H1 (cell line): ENCODE results near the gene BCO1. TPM values are rescaled to one million over a fixed set of nuclear protein-coding genes. Genes with fewer than 3 reads are reported as not detected.

ENCODE experiments used
- CTCF ChIA-PET: fragments of 300-600 bp; sonication (Branson Sonifier 250); formaldehyde crosslinking; loops from one replicate; lab custom pipeline; 2021; ENCODE audit not compliant: partially characterized antibody; lab: Charles Lee
- POLR2A ChIA-PET: fragments of 300-600 bp; sonication (Branson Sonifier 250); formaldehyde crosslinking; loops from one replicate; lab custom pipeline; 2021; ENCODE audit warnings: inconsistent platforms; ENCODE audit not compliant: partially characterized antibody; lab: Charles Lee
- DNase-seq, 2 experiments: peaks; one replicate each; pipeline versions ENCODE4 v3.0.0 to v3.0.0-alpha.2; 2010 to 2022; ENCODE audit warnings: low spot score in 2 of 2, low read depth in 1 of 2, mixed read lengths in 1 of 2
- FAIRE-seq: peaks from 2 replicates; lab custom pipeline; 2011; peaks lifted over from hg19 to GRCh38; lab: Jason Lieb, UNC
- H2AFZ ChIP-seq: 2 replicates; pipeline ENCODE4 v1.8.1; 2012; ENCODE audit warnings: low read length, inconsistent platforms
- H2AK5ac ChIP-seq: 2 replicates; pipeline ENCODE4 v1.6.1; 2013; ENCODE audit warnings: low read depth, low read length
- H2BK120ac ChIP-seq: replicated peaks from 2 replicates; pipeline ENCODE3; 2013; ENCODE audit warnings: low read depth, low read length, inconsistent platforms
- H2BK12ac ChIP-seq: 2 replicates; pipeline ENCODE4 v1.6.1; 2013; ENCODE audit warnings: low read depth, low read length
- H2BK15ac ChIP-seq: 2 replicates; pipeline ENCODE4 v1.6.1; 2013; ENCODE audit warnings: low read length
- H2BK20ac ChIP-seq: 2 replicates; pipeline ENCODE4 v1.6.1; 2013; ENCODE audit warnings: low read length
- H2BK5ac ChIP-seq: 2 replicates; pipeline ENCODE4 v1.6.1; 2013; ENCODE audit warnings: low read depth, low read length
- H3K14ac ChIP-seq: 2 replicates; pipeline ENCODE4 v1.6.1; 2013; ENCODE audit warnings: inconsistent platforms; ENCODE audit not compliant: insufficient read length
- H3K18ac ChIP-seq: 2 replicates; pipeline ENCODE4 v1.6.1; 2013; ENCODE audit warnings: low read length; ENCODE audit errors: extremely low read depth
- H3K23ac ChIP-seq: 2 replicates; pipeline ENCODE4 v1.6.1; 2013; ENCODE audit warnings: inconsistent platforms; ENCODE audit not compliant: insufficient read length
- H3K23me2 ChIP-seq: 2 replicates; pipeline ENCODE4 v1.6.1; 2013; ENCODE audit warnings: low read depth, low read length
- H3K27ac ChIP-seq: 2 replicates; pipeline ENCODE4 v1.6.1; 2011; ENCODE audit warnings: low read depth, low read length, inconsistent platforms
- H3K27me3 ChIP-seq, 4 experiments: replicated peaks in 1 of 4; 1 replicate in 1 of 4; 2 replicates in 3 of 4; pipeline versions ENCODE4 v1.6.1 to v1.8.1; 2011 to 2013; ENCODE audit warnings: low read length in 3 of 4, mild to moderate bottlenecking in 3 of 4, inconsistent platforms in 2 of 4, mixed read lengths in 2 of 4, moderate library complexity in 1 of 4; ENCODE audit not compliant: control insufficient read depth in 3 of 4, insufficient read depth in 3 of 4; ENCODE audit errors: extremely low read depth in 1 of 4
- H3K36me3 ChIP-seq, 4 experiments: 2 replicates each; pipeline versions ENCODE4 v1.6.1 to v1.8.1; 2011 to 2013; ENCODE audit warnings: mild to moderate bottlenecking in 4 of 4, low read length in 3 of 4, moderate library complexity in 2 of 4, control low read depth in 1 of 4, inconsistent platforms in 1 of 4; ENCODE audit not compliant: insufficient read depth in 4 of 4, control insufficient read depth in 2 of 4
- H3K4ac ChIP-seq: replicated peaks from 2 replicates; pipeline ENCODE3; 2013; ENCODE audit warnings: low read length, low read depth, mixed read lengths, inconsistent platforms; ENCODE audit not compliant: insufficient read length
- H3K4me1 ChIP-seq, 4 experiments: replicated peaks in 1 of 4; 1 replicate in 1 of 4; 2 replicates in 3 of 4; pipeline versions ENCODE4 v1.6.1 to v1.8.1; 2011 to 2013; ENCODE audit warnings: low read length in 3 of 4, inconsistent platforms in 2 of 4, mixed read lengths in 1 of 4; ENCODE audit not compliant: insufficient read depth in 4 of 4, control insufficient read depth in 3 of 4
- H3K4me2 ChIP-seq, 2 experiments: 2 replicates each; pipeline versions ENCODE4 v1.6.1 to v1.8.1; 2011 to 2013; ENCODE audit warnings: low read depth in 2 of 2, low read length in 2 of 2, control low read depth in 1 of 2, inconsistent platforms in 1 of 2, mild to moderate bottlenecking in 1 of 2; ENCODE audit not compliant: insufficient read depth in 1 of 2
- H3K4me3 ChIP-seq, 4 experiments: fragments of 200-600, 300-600 bp in 1 of 4; sonication (generic), shearing (Covaris generic), sonication (Bioruptor Twin) in 1 of 4; 2 replicates each; pipeline versions ENCODE4 v1.5.1 to v1.8.1; 2011 to 2016; ENCODE audit warnings: low read length in 4 of 4, low read depth in 3 of 4, control low read depth in 2 of 4, inconsistent platforms in 2 of 4, mild to moderate bottlenecking in 2 of 4, mixed read lengths in 1 of 4, moderate library complexity in 1 of 4; ENCODE audit not compliant: insufficient read depth in 2 of 4; ENCODE audit errors: extremely low read depth in 1 of 4
- H3K56ac ChIP-seq: replicated peaks from 2 replicates; pipeline ENCODE3; 2013; ENCODE audit warnings: low read depth, mild to moderate bottlenecking, mixed read lengths, low read length, inconsistent platforms; ENCODE audit not compliant: insufficient read length
- H3K79me1 ChIP-seq: 2 replicates; pipeline ENCODE4 v1.6.1; 2013; ENCODE audit warnings: low read depth, low read length, control low read depth
- H3K79me2 ChIP-seq, 2 experiments: 2 replicates each; pipeline versions ENCODE4 v1.6.1 to v1.8.1; 2012 to 2013; ENCODE audit warnings: low read length in 2 of 2, mild to moderate bottlenecking in 2 of 2, inconsistent platforms in 1 of 2; ENCODE audit not compliant: insufficient read depth in 2 of 2, control insufficient read depth in 1 of 2
- H3K9ac ChIP-seq, 4 experiments: replicated peaks in 1 of 4; 1 replicate in 1 of 4; 2 replicates in 3 of 4; pipeline versions ENCODE4 v1.6.1 to v1.8.1; 2011 to 2013; ENCODE audit warnings: low read depth in 3 of 4, low read length in 3 of 4, control low read depth in 2 of 4, mild to moderate bottlenecking in 2 of 4, moderate library complexity in 2 of 4, inconsistent platforms in 1 of 4; ENCODE audit errors: extremely low read depth in 1 of 4
- H3K9me3 ChIP-seq, 2 experiments: 2 replicates each; pipeline versions ENCODE4 v1.6.1 to v1.8.1; 2012 to 2013; ENCODE audit warnings: mild to moderate bottlenecking in 2 of 2, moderate library complexity in 2 of 2, control low read depth in 1 of 2, inconsistent platforms in 1 of 2, low read depth in 1 of 2, low read length in 1 of 2, mixed read lengths in 1 of 2; ENCODE audit not compliant: insufficient read depth in 2 of 2
- H4K20me1 ChIP-seq, 2 experiments: replicated peaks in 1 of 2; 2 replicates each; pipeline versions ENCODE3 to v1.8.1; 2011 to 2013; ENCODE audit warnings: inconsistent platforms in 2 of 2, low read length in 2 of 2, mild to moderate bottlenecking in 1 of 2; ENCODE audit not compliant: insufficient read depth in 2 of 2, control insufficient read depth in 1 of 2
- H4K5ac ChIP-seq: 2 replicates; pipeline ENCODE4 v1.6.1; 2013; ENCODE audit warnings: low read length, low read depth, mixed read lengths, inconsistent platforms; ENCODE audit not compliant: insufficient read length
- H4K8ac ChIP-seq: 2 replicates; pipeline ENCODE4 v1.8.0; 2013; ENCODE audit warnings: mild to moderate bottlenecking, moderate library complexity, low read length, inconsistent platforms; ENCODE audit not compliant: insufficient read depth; ENCODE audit errors: extremely low read depth
- H4K91ac ChIP-seq: replicated peaks from 2 replicates; pipeline ENCODE3; 2013; ENCODE audit warnings: low read length, mixed read lengths, inconsistent platforms; ENCODE audit not compliant: insufficient read length
- ASH2L ChIP-seq: fragments of 200-600, 300-600 bp; sonication (generic); IDR thresholded peaks from one replicate; pipeline ENCODE4 v1.7.1; 2017; ENCODE audit warnings: low read length
- CEBPB ChIP-seq: IDR thresholded peaks from 2 replicates; pipeline ENCODE4 v1.6.1; 2012; ENCODE audit warnings: low read depth, low read length
- RXRA ChIP-seq: IDR thresholded peaks from 2 replicates; pipeline ENCODE4 v1.6.1; 2011; ENCODE audit warnings: low read depth, mild to moderate bottlenecking, low read length, moderate library complexity; ENCODE audit not compliant: insufficient read depth
- WGBS, 2 experiments: shearing (Covaris generic) in 1 of 2; methylation state at CpG; one replicate each; pipeline versions ENCODE4 v1.1.6 to v1.1.7; 2013 to 2015; ENCODE audit warnings: low lambda C conversion rate in 2 of 2, mixed read lengths in 2 of 2, inconsistent platforms in 1 of 2, low coverage in 1 of 2, missing lambda C conversion rate in 1 of 2; ENCODE audit not compliant: insufficient replicate concordance in 2 of 2, insufficient coverage in 1 of 2, insufficient read length in 1 of 2; ENCODE audit errors: extremely low coverage in 1 of 2, missing lambda C conversion rate in 1 of 2; 5-methylcytosine and 5-hydroxymethylcytosine counted together
- polyA plus RNA-seq, 7 experiments: library from polyadenylated mRNA; depleted of rRNA in 3 of 7; stranded (reverse) in 5 of 7; unstranded in 2 of 7; fragments of >200 nt in 5 of 7; fragments of 200-250 nt in 2 of 7; gene quantifications; 1 replicate in 5 of 7; 2 replicates in 1 of 7; 4 replicates in 1 of 7; pipeline versions ENCODE4 v1.2.1 to v1.2.3, GENCODE V29; 2011 to 2013; ENCODE audit warnings: missing spikeins in 2 of 7, mixed read lengths in 2 of 7
- total RNA-seq: library from RNA; stranded (reverse); fragmentation: NEBNext Ultra II Directional; extraction: Animal tissue kit (Norgen Biotek cat#: 25700); gene quantifications from 2 replicates; pipeline ENCODE4 v1.2.1, GENCODE V29; 2021

The BCO1 gene
- total and polyA plus RNA-seq, 2 of the 8 experiments (the other 6 are each of a cell fraction or from before 2014, with no cell fraction given), result 0.21 TPM; not detected in 1

- TF ChIP-seq RXRA (no peak), CEBPB (no peak), ASH2L (no peak)
- TF ChIP-seq, all 59 proteins: peak for 0
- no peak overlapping the region for H3K14ac ChIP-seq
- H2AK5ac ChIP-seq, result no peak overlapping the region
- no peak overlapping the region for H2AFZ ChIP-seq
- DNase-seq, result no peak
- no peak overlapping the region for H2BK12ac ChIP-seq
- no peak overlapping the region for H3K4me2 ChIP-seq
- no peaks in the 10 kb centered on the region for H3K79me1 ChIP-seq
- H3K23me2 ChIP-seq, result peaks cover 9% of the 10 kb centered on the region; the same call in 1 of the 2 replicates
- peaks cover 0 to 8% of the 10 kb centered on the region in 2 experiments for H4K20me1 ChIP-seq
- H2BK15ac ChIP-seq, result no peak overlapping the region
- H3K27me3 ChIP-seq, result no peaks in the 10 kb centered on the region
- peak overlapping the region; percentile 17 for H3K56ac ChIP-seq
- no peak overlapping the region for H2BK20ac ChIP-seq
- H3K36me3 ChIP-seq, result no peaks in the 10 kb centered on the region
- FAIRE-seq, result no peak
- H3K9ac ChIP-seq, result no peak overlapping the region
- no peak overlapping the region for H2BK5ac ChIP-seq
- no peak overlapping the region for H4K91ac ChIP-seq
- no peaks in the 10 kb centered on the region for H3K4me1 ChIP-seq
- H3K9me3 ChIP-seq, result no peaks in the 10 kb centered on the region; a peak in 1 of 4 replicates
- no peak overlapping the region for H4K8ac ChIP-seq
- H2BK120ac ChIP-seq, result no peak overlapping the region
- POLR2A ChIA-PET, result no interaction called here
- H3K79me2 ChIP-seq, result no peaks in the 10 kb centered on the region
- H3K18ac ChIP-seq, result no peak overlapping the region
- H3K4me3 ChIP-seq, result no peak overlapping the region
- H3K23ac ChIP-seq, result no peak overlapping the region
- WGBS, 2 experiments, result 85 to 100% methylated on average over 1 to 5 of the region's 5 CpGs
- no peak overlapping the region for H4K5ac ChIP-seq
- no peak overlapping the region for H3K27ac ChIP-seq
- H3K4ac ChIP-seq, result no peak overlapping the region
- CTCF ChIA-PET, result interaction anchor here (1.3 kb wide), 1 partner anchor 16 kb away, joined by 3 read pairs; no protein-coding TSS in a partner anchor
These were observed 27.4 kb downstream of the BCO1 start for GRCh38 chr16:81265658-81266451.
